ENCODE data around the gene CST11.

DNA sequence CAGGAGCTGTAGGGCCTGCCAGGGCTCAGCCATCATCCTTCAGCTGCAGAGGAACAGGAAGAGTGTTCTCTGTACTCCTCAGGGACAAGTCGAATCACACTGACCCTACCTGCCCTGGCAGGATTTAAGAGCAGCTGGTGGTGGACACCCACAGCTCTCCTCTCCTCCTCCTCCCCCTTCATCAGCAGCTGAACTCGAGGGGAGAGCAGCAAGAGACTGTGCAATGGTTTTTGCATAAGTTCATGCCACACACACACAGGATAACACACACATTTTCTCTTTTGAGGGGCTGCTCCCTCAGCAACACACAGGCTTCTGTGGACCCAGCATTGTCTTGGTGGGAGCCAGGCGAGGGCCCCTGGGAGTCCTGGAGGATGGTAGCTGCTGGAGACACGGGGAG, at the start of gene CST11:
- TF ChIP-seq, protein P1, sequence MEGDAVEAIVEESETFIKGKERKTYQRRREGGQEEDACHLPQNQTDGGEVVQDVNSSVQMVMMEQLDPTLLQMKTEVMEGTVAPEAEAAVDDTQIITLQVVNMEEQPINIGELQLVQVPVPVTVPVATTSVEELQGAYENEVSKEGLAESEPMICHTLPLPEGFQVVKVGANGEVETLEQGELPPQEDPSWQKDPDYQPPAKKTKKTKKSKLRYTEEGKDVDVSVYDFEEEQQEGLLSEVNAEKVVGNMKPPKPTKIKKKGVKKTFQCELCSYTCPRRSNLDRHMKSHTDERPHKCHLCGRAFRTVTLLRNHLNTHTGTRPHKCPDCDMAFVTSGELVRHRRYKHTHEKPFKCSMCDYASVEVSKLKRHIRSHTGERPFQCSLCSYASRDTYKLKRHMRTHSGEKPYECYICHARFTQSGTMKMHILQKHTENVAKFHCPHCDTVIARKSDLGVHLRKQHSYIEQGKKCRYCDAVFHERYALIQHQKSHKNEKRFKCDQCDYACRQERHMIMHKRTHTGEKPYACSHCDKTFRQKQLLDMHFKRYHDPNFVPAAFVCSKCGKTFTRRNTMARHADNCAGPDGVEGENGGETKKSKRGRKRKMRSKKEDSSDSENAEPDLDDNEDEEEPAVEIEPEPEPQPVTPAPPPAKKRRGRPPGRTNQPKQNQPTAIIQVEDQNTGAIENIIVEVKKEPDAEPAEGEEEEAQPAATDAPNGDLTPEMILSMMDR (conservative IDR thresholded peaks at IDR 0.05; ENCODE audit: low read length), result no peak
- no peak for TF ChIP-seq EZH2phosphoT487 (IDR thresholded peaks at IDR 0.05; ENCODE audit: borderline replicate concordance)
